Measurements from ENCODE around the gene PPP3R2. TPM values are rescaled to one million over a fixed set of nuclear protein-coding genes. Genes with fewer than 3 reads are reported as not detected.

Gene PPP3R2
- total and polyA plus RNA-seq, 10 of the 15 experiments (the other 5 are each of a cell fraction or from before 2014, with no cell fraction given), result not detected

GRCh38 chr9:101585740-101586139 lies 9.0 kb downstream of the PPP3R2 start:
- TF ChIP-seq ETV6 (conservative IDR thresholded peaks at IDR 0.05 in 1 of 2, IDR thresholded peaks at IDR 0.05 in 1 of 2; ENCODE audit: borderline replicate concordance in 1 of 2, low read depth in 1 of 2) (no peak), ASH2L (IDR thresholded peaks at IDR 0.05; ENCODE audit: borderline replicate concordance, low read depth) (no peak), CBFB (IDR thresholded peaks at IDR 0.05; ENCODE audit: low read depth) (no peak), FOXM1 (IDR thresholded peaks at IDR 0.05; ENCODE audit: low read depth, low read length) (no peak), REST (IDR thresholded peaks at IDR 0.05; ENCODE audit: low read depth, low read length) (no peak), PML (IDR thresholded peaks at IDR 0.05; ENCODE audit: low read length) (no peak), MXI1 (IDR thresholded peaks at IDR 0.05; ENCODE audit: low read depth, low read length) (no peak), ZBTB4 (CRISPR knock-in tag; IDR thresholded peaks at IDR 0.05) (no peak), ZNF217 (IDR thresholded peaks at IDR 0.05) (no peak), TAF1 (IDR thresholded peaks at IDR 0.05; ENCODE audit: borderline replicate concordance, low read depth, low read length) (no peak), SUZ12 (IDR thresholded peaks at IDR 0.05; ENCODE audit: unreplicated experiment) (no peak), STAT1 (conservative IDR thresholded peaks at IDR 0.05) (no peak), TARDBP (IDR thresholded peaks at IDR 0.05; ENCODE audit: borderline replicate concordance) (no peak), EP300 (IDR thresholded peaks at IDR 0.05; ENCODE audit: borderline replicate concordance in 1 of 2, control insufficient read depth in 1 of 2, low read depth in 2 of 2, low read length in 2 of 2) (no peak), LARP7 (IDR thresholded peaks at IDR 0.05) (no peak)
- TF ChIP-seq, protein P1, sequence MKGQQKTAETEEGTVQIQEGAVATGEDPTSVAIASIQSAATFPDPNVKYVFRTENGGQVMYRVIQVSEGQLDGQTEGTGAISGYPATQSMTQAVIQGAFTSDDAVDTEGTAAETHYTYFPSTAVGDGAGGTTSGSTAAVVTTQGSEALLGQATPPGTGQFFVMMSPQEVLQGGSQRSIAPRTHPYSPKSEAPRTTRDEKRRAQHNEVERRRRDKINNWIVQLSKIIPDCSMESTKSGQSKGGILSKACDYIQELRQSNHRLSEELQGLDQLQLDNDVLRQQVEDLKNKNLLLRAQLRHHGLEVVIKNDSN (IDR thresholded peaks at IDR 0.05; ENCODE audit: borderline replicate concordance, extremely low read length, insufficient read depth, low read depth, low read length), result no peak
- TF ChIP-seq, protein P2, sequence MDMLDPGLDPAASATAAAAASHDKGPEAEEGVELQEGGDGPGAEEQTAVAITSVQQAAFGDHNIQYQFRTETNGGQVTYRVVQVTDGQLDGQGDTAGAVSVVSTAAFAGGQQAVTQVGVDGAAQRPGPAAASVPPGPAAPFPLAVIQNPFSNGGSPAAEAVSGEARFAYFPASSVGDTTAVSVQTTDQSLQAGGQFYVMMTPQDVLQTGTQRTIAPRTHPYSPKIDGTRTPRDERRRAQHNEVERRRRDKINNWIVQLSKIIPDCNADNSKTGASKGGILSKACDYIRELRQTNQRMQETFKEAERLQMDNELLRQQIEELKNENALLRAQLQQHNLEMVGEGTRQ (IDR thresholded peaks at IDR 0.05; ENCODE audit: borderline replicate concordance, low read depth, low read length), result no peak
- no peaks in the 10 kb centered on the region; the same call in 1 of the 2 replicates for H3K4me1 ChIP-seq (ENCODE audit: control insufficient read depth, insufficient read depth, low read length)
- DNase-seq (ENCODE audit: low read depth, low spot score), result no peak
- in situ Hi-C loops (cut with MboI) (no loop called here), intact Hi-C loops (cut with micrococcal nuclease; ENCODE audit: unreplicated experiment) (no loop called here)
- RAD21 ChIA-PET (ENCODE audit: unreplicated experiment), result no interaction called here
- ATAC-seq, result no peak
- H3K27me3 ChIP-seq (replicated peaks in 1 of 2; ENCODE audit: control insufficient read depth in 2 of 2, insufficient read depth in 2 of 2, low read length in 1 of 2), result no peaks in the 10 kb centered on the region
- no peak overlapping the region for H3K9ac ChIP-seq (ENCODE audit: control insufficient read depth, insufficient read depth, low read length)
- no peak overlapping the region for H3K27ac ChIP-seq (ENCODE audit: control insufficient read depth, insufficient read depth)
- H3K4me2 ChIP-seq (ENCODE audit: control insufficient read depth, insufficient read depth), result no peak overlapping the region
- CTCF ChIA-PET, result interaction anchor here (1.1 kb wide), 1 partner anchor 16 kb away, joined by 3 read pairs; no protein-coding TSS in a partner anchor
- no peaks in the 10 kb centered on the region for H3K79me2 ChIP-seq (ENCODE audit: control insufficient read depth, insufficient read depth, low read length)
- POLR2A ChIA-PET, result no interaction called here
- H2AFZ ChIP-seq (ENCODE audit: control insufficient read depth, low read depth, low read length), result no peak overlapping the region
- no peaks in the 10 kb centered on the region for H4K20me1 ChIP-seq (ENCODE audit: control insufficient read depth, insufficient read depth)
- 21% methylated on average over 3 of the region's 3 CpGs for WGBS (ENCODE audit: insufficient coverage, insufficient replicate concordance, low lambda C conversion rate, missing lambda C conversion rate)
- H3K4me3 ChIP-seq, result no peak overlapping the region
- SMC1A ChIA-PET (ENCODE audit: uncharacterized antibody, unreplicated experiment), result no interaction called here
- H3K36me3 ChIP-seq (ENCODE audit: control insufficient read depth in 2 of 2, insufficient read depth in 2 of 2, low read length in 1 of 2), result no peaks in the 10 kb centered on the region
- no TSS peak for BruUV-seq (replicated peaks)
- FAIRE-seq, result no peak
- no peaks in the 10 kb centered on the region for H3K9me3 ChIP-seq (replicated peaks; ENCODE audit: control insufficient read depth, insufficient read depth, low read length)
